GM19397 (cell line): Measurements from ENCODE around the gene COL19A1.

Experiments used
- ATAC-seq: cut with Tn5 transposase; IDR thresholded peaks from one replicate; pipeline ENCODE4 v1.9.1; 2021; ENCODE audit warnings: mild to moderate bottlenecking, moderate library complexity; ENCODE audit not compliant: unreplicated experiment

The COL19A1 gene

GRCh38 chr6:70051197-70052124 lies 185.1 kb downstream of the COL19A1 start:
- no peak for ATAC-seq

- ATAC-seq, result no peak
Observed at GRCh38 chr6:70059039-70059719, 192.8 kb downstream of the COL19A1 start.

GRCh38 chr6:70060680-70061079 lies 194.3 kb downstream of the COL19A1 start:
- ATAC-seq, result no peak

GRCh38 chr6:70061546-70061945 lies 195.2 kb downstream of the COL19A1 start:
- ATAC-seq, result no peak

GRCh38 chr6:70062010-70062409 lies 195.7 kb downstream of the COL19A1 start:
- no peak for ATAC-seq

GRCh38 chr6:70072540-70073179 lies 206.3 kb downstream of the COL19A1 start:
- ATAC-seq, result no peak

- no peak for ATAC-seq
Observed at GRCh38 chr6:70073637-70074036, 207.3 kb downstream of the COL19A1 start.

GRCh38 chr6:70079241-70079640 lies 212.9 kb downstream of the COL19A1 start:
- ATAC-seq, result no peak

- ATAC-seq, result no peak
Observed at GRCh38 chr6:70080443-70081070, 214.2 kb downstream of the COL19A1 start.

GRCh38 chr6:70082830-70083229 lies 216.5 kb downstream of the COL19A1 start:
- ATAC-seq, result no peak

- no peak for ATAC-seq
Observed at GRCh38 chr6:70086806-70087205, 220.4 kb downstream of the COL19A1 start.

- no peak for ATAC-seq
Observed at GRCh38 chr6:70094156-70094555, 227.8 kb downstream of the COL19A1 start.

GRCh38 chr6:70099732-70100131 lies 233.4 kb downstream of the COL19A1 start:
- no peak for ATAC-seq

GRCh38 chr6:70103798-70104197 lies 237.4 kb downstream of the COL19A1 start:
- no peak for ATAC-seq

- ATAC-seq, result no peak
Observed at GRCh38 chr6:70107852-70108629, 241.7 kb downstream of the COL19A1 start.

- ATAC-seq, result no peak
Observed at GRCh38 chr6:70110126-70111022, 244.0 kb downstream of the COL19A1 start.

GRCh38 chr6:70111737-70112136 lies 245.4 kb downstream of the COL19A1 start:
- ATAC-seq, result no peak

- ATAC-seq, result no peak
Observed at GRCh38 chr6:70112716-70113115, 246.4 kb downstream of the COL19A1 start.

GRCh38 chr6:70113171-70113570 lies 246.8 kb downstream of the COL19A1 start:
- ATAC-seq, result no peak
